Measurements from ENCODE around the gene MAPKAPK2.

GRCh38 chr1:206776229-206776628 is 91.5 kb downstream of the MAPKAPK2 start:
- TF ChIP-seq SIN3A (IDR thresholded peaks at IDR 0.05; ENCODE audit: borderline replicate concordance, insufficient read depth, low read depth, low read length), result no peak
- no peak for TF ChIP-seq CTCF (IDR thresholded peaks at IDR 0.05)
- no peak for TF ChIP-seq POLR2AphosphoS5 (IDR thresholded peaks at IDR 0.05; ENCODE audit: low read depth, low read length)
